ENCODE data around the gene OSBP2.

The OSBP2 gene

GRCh38 chr22:30821863-30822215 lies 127.2 kb downstream of the OSBP2 start:
- no peak for DNase-seq (ENCODE audit: extremely low spot score)
- no peak for TF ChIP-seq CTCF (IDR thresholded peaks at IDR 0.05; ENCODE audit: control extremely low read depth, extremely low read depth, low read depth, missing control alignments)
- ChIA-PET CTCF (no interaction called here), POLR2A (no interaction called here)

GRCh38 chr22:30822216-30823014 lies 127.7 kb downstream of the OSBP2 start:
- TF ChIP-seq CTCF (IDR thresholded peaks at IDR 0.05; ENCODE audit: control extremely low read depth, extremely low read depth, low read depth, missing control alignments): no peak
- DNase-seq (ENCODE audit: extremely low spot score): no peak
- POLR2A ChIA-PET: no interaction called here

GRCh38 chr22:30823015-30823370 lies 128.3 kb downstream of the OSBP2 start:
- DNase-seq (ENCODE audit: extremely low spot score): no peak
- POLR2A ChIA-PET: no interaction called here
- TF ChIP-seq CTCF (IDR thresholded peaks at IDR 0.05; ENCODE audit: control extremely low read depth, extremely low read depth, low read depth, missing control alignments): no peak
- CTCF ChIA-PET: no interaction called here

More at GRCh38 chr22:30822216-30823014, 127.7 kb downstream of the OSBP2 start:
- CTCF ChIA-PET: no interaction called here

- ChIA-PET POLR2A (no interaction called here), CTCF (no interaction called here)
- TF ChIP-seq CTCF (IDR thresholded peaks at IDR 0.05; ENCODE audit: control extremely low read depth, extremely low read depth, low read depth, missing control alignments): no peak
- DNase-seq (ENCODE audit: extremely low spot score): no peak
These were observed 129.4 kb downstream of the OSBP2 start for GRCh38 chr22:30824096-30824495.

- DNase-seq (ENCODE audit: extremely low spot score): no peak
- no peak for TF ChIP-seq CTCF (IDR thresholded peaks at IDR 0.05; ENCODE audit: control extremely low read depth, extremely low read depth, low read depth, missing control alignments)
- ChIA-PET POLR2A (no interaction called here), CTCF (no interaction called here)
These were observed 130.0 kb downstream of the OSBP2 start for GRCh38 chr22:30824711-30825110.

- CTCF ChIA-PET: interaction anchor here (1.0 kb wide), 1 partner anchor 27 kb away, joined by 3 read pairs; no protein-coding TSS in a partner anchor
- TF ChIP-seq CTCF (IDR thresholded peaks at IDR 0.05; ENCODE audit: control extremely low read depth, extremely low read depth, low read depth, missing control alignments): no peak
- POLR2A ChIA-PET: no interaction called here
- no peak for DNase-seq (ENCODE audit: extremely low spot score)
These were observed 131.2 kb downstream of the OSBP2 start for GRCh38 chr22:30825711-30826505.

Measured in GM10248 (cell line).